GM21825 (cell line): ENCODE measurements around the gene TLR5.
A peak's percentile ranks its signal among the peaks of the same experiment; 100 is the strongest.
"Not testable (repeated sequence)": the region's sequence is repeated elsewhere in the genome, so short reads cannot be mapped to it uniquely, and the experiment has no call there.

ENCODE experiments used
- ATAC-seq: cut with Tn5 transposase; IDR thresholded peaks from one replicate; pipeline ENCODE4 v1.9.1; 2021; ENCODE audit warnings: mild to moderate bottlenecking, moderate library complexity; ENCODE audit not compliant: unreplicated experiment

The TLR5 gene, protein sequence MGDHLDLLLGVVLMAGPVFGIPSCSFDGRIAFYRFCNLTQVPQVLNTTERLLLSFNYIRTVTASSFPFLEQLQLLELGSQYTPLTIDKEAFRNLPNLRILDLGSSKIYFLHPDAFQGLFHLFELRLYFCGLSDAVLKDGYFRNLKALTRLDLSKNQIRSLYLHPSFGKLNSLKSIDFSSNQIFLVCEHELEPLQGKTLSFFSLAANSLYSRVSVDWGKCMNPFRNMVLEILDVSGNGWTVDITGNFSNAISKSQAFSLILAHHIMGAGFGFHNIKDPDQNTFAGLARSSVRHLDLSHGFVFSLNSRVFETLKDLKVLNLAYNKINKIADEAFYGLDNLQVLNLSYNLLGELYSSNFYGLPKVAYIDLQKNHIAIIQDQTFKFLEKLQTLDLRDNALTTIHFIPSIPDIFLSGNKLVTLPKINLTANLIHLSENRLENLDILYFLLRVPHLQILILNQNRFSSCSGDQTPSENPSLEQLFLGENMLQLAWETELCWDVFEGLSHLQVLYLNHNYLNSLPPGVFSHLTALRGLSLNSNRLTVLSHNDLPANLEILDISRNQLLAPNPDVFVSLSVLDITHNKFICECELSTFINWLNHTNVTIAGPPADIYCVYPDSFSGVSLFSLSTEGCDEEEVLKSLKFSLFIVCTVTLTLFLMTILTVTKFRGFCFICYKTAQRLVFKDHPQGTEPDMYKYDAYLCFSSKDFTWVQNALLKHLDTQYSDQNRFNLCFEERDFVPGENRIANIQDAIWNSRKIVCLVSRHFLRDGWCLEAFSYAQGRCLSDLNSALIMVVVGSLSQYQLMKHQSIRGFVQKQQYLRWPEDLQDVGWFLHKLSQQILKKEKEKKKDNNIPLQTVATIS

DNA sequence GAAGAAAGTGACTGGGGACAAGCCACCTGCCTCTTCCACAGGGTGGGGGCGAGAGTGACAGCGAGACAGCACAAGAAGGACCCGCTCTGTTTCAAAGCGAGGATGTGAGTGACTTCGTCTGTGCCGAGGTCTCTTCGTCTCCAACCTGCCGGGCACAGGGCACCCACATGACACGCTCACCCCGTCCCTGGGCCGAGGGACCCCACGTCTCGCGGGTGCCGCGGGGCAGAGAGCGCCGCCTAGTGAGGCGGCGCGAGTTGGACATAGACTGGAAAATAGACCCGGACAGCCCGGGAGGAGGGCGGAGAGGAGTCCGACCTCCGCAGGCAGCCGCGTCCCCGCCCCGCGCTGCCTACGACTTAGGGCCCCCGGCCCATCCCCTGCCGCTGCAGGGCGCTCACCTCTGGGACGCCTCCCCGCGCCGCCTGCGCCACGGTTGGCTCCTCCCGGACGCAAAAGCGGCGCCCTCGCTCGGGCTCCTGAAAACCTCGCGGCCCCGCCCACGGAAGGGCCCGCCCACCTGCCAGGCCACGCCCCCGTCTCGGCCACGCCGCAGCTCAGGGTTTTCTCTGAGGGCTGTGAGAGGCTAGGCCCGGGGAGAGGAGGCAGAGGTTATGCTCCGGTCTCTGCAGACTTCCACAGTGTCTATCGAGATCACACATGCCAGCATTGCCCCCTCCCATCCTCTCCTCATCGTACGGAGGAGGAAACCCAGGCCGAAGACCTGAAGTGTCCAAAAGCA is at the start of gene TLR5:
TSS of gene TLR5 (minus strand) at position 454 of the 742 bp plus-strand sequence. CDS start 30,217 bp downstream, outside the sequence.
- peak; percentile 96 for ATAC-seq

DNA sequence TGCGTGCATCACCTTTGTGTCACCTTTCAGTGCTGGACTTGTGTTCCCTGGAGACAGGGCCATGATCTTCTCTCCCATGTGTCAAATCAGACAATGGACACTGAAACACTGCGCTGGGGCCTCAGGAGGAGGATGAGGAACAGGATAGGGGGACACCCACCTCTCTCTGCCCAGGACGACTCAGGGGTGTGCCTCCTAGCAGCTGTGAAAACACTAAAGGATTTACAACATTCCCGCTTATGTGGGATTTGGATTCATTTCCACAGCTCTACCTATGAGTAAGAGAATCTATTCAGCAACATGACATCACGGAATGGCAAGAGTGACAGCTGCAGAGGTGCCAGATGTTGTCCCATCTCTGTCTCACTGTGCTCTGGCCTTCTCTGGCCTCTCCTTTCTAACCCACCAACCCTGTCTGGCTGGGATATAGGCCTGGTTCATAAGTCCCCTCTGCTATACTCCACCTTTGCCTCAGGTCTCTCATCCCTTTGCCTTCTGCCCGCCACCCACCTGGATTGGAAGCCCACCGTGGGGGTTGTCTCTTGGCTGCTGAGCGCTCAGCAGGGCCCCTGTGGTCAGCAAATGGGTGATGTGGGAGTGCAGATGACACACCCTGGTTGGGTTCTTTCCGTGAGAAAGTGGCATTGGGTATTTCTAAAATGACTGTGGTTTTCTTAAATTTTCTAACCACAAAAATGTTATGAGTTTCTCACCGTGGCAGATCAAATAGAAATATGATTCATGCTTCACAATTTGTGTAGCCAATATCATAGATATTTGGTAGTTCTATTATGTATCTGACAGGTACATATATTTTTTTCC is 47.1 kb upstream of the TLR5 start:
- no peak for ATAC-seq

GRCh38 chr1:223189525-223189902 is 46.5 kb upstream of the TLR5 start:
- no peak for ATAC-seq

GRCh38 chr1:223188618-223189356 is 45.7 kb upstream of the TLR5 start:
- no peak for ATAC-seq

DNA sequence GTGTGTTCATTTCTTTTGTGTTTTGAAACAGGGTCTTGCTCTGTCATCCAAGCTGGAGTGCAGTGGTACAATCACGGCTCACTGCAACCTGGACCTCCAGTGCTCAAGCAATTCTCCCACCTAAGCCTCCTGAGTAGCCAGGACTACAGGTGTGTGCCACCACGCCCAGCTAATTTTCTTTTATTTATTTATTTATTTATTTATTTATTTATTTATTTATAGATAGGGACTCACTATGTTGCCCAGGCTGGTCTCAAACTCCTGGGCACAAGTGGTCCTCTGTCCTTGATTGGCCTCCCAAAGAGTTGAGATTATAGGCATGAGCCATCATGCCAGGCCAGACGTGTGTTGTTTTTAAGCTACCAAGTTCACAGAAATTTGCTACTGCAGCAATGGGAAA is 43.8 kb upstream of the TLR5 start:
- ATAC-seq, result no peak

DNA sequence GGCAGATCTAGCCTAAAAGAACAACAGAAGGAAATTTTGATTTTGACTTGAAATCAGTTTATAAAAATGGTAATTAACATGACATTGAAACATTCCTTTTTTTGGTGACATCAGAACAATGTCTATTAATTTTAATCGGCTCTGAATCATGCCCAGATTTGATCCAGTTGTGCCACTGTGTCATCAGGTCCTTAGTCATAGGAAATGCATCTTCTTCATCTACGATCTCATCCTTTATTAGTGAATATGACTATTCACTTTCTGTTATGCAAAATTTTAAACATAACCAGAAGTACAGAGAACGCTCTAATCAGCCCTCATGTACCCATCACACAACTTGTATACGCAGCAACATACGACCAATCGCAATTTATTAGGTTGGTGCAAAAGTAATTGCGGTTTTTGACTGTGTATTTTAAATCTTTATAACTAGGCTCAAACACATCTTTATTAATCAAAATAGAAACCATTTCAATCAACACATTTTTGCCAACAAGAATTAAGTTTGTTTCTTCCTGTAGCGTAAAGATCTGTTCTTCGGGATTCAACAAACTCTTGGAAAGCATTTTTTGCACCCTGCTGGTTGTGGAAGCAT is 40.3 kb upstream of the TLR5 start:
- ATAC-seq, result no peak

DNA sequence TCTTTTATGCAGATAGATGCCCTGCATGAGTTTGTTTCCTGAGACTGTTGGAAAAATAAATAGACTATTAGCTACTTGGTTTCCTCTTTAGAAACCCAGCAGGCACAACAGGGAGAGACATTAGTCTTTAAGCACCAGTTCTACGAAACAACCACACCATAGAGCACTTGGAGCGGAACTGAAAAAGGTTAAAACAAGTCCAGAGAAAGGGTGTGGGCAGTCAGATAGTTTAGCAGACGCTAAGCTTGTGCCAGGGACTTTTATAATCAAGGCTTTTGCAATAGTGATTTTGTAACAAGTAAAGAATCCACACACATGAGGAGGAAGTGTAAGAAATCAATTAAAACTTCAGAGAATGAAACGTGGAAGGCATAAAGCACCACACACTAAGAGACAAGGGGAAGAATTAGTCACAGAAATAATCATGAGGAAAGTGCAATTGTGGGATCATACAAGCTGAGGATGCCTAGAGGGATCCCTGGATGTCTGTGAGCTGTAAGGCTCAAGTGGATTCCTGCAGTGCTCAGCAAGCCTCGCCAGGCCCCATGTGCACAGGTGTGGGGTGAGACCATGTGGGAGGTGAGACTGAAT is 37.8 kb upstream of the TLR5 start:
- ATAC-seq, result no peak

- ATAC-seq, result no peak
Measured at GRCh38 chr1:223179786-223180185, 36.7 kb upstream of the TLR5 start.

- no peak for ATAC-seq
Measured at GRCh38 chr1:223179280-223179679, 36.2 kb upstream of the TLR5 start.

DNA sequence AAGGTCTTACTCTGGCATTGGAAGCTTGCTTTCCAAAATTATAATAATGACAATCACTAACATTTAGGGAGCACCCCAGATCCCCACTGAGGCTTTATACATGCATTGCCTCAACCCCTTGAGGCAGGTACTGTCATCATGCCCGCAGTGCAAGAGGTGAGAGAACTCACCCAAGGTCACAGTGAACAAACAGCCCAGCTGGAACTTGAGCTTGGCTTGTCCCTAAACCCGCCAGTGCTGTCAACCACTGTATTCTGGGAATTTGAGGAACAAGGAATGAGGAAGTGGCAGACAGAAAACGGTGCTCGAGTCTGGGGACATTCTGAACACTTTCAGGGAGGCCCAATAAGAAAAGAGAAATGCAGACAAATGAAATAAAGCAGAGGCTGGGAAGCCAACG is 34.6 kb upstream of the TLR5 start:
- no peak for ATAC-seq

GRCh38 chr1:223176437-223176836 is 33.4 kb upstream of the TLR5 start:
- ATAC-seq, result no peak

DNA sequence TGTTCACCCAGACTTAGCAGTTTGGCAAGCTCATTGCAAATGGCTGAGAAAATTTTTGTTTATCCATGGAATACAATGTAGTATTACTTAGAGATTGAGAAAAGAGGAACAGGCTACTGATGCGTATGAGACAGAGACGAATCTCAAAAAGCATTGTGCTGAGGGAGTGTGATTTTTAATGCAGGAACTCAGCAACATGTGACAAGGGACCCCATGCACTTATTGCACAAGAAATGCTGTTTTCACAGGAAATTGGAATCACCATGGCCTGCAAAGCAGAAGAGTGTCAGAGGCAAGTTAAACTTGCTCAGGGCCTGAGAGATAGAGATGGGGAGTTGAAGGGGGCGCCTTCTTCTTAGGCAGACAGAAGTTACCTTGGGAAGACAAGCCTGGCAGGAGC is 32.6 kb upstream of the TLR5 start:
- ATAC-seq, result no peak

GRCh38 chr1:223175032-223175431 is 32.0 kb upstream of the TLR5 start:
- no peak for ATAC-seq

GRCh38 chr1:223169458-223169857 is 26.4 kb upstream of the TLR5 start:
- not testable (repeated sequence) for ATAC-seq

- no peak for ATAC-seq
Measured at GRCh38 chr1:223161321-223161720, 18.3 kb upstream of the TLR5 start.

DNA sequence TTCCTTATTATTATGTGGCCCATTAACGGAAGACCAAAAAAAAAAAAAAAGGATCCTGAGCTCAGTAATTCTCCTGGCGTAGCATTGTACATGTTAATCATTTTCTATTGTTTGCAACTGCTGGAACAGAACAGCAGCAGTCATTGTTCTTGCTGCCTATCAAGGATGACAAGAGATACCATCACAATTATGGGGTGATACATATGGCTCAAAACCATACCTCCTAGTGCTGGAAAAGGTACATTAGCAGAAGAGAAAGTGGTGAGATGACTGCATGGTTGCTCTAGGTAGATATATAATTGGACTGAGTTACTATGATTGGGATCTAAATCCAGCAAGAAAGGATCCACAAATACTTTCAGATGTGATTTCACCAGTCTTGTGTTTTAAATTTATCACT is 13.3 kb upstream of the TLR5 start:
- no peak for ATAC-seq

DNA sequence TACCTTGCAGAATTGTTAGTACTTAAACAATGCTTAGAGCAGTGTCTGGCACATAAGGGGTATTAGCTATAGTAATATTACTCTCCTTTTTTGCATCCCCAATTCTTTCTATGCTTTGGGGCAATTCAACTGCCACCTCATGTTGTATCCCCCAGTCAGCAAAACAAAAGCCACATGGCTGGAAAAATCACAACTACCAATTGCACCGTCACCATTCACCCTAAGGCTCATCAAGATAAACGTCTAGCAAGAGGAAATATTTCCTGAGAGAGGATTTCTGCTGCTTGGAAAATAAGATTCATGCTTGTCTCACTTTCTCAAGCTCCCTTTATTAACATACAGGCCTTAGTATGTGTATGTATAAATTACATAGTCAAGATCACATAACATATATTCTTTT is 12.1 kb upstream of the TLR5 start:
- no peak for ATAC-seq

GRCh38 chr1:223153177-223154119 is 10.4 kb upstream of the TLR5 start:
- ATAC-seq, result no peak
